Thoracic aorta (tissue), 2 donors: ENCODE measurements around the gene PRKCG. TPM values are rescaled to one million over a fixed set of nuclear protein-coding genes. Genes with fewer than 3 reads are reported as not detected.
"Not testable (repeated sequence)": the region's sequence is repeated elsewhere in the genome, so short reads cannot be mapped to it uniquely, and the experiment has no call there.

Experiments used
- ATAC-seq: fragments of 150-250 bp; one replicate; pipeline ENCODE4 v1.8.0; 2017; ENCODE audit warnings: low read depth; ENCODE audit not compliant: insufficient number of reproducible peaks, low FRiP score
- DNase-seq: peaks from one replicate; pipeline ENCODE4 v3.0.0-alpha.2; 2020; ENCODE audit warnings: low spot score
- H3K27ac ChIP-seq, 2 donors: fragments of 200-600 bp; sonication (generic); 1 replicate in 1 of 2; 2 replicates in 1 of 2; pipeline ENCODE4 v1.5.1; 2016; ENCODE audit warnings: mild to moderate bottlenecking in 2 of 2, moderate library complexity in 2 of 2
- H3K27me3 ChIP-seq: fragments of 200-600 bp; sonication (generic); replicated peaks from 2 replicates; pipeline ENCODE4 v1.6.0; 2016; ENCODE audit warnings: mild to moderate bottlenecking; ENCODE audit not compliant: insufficient read depth
- H3K36me3 ChIP-seq: fragments of 200-600 bp; sonication (generic); one replicate; pipeline ENCODE4 v1.5.1; 2016
- H3K4me1 ChIP-seq, 2 donors: fragments of 200-600 bp; sonication (generic); 1 replicate in 1 of 2; 2 replicates in 1 of 2; pipeline versions ENCODE4 v1.5.1 to v1.6.0; 2016; ENCODE audit warnings: low read depth in 2 of 2, mild to moderate bottlenecking in 1 of 2; ENCODE audit not compliant: control insufficient read depth in 1 of 2
- H3K4me3 ChIP-seq: fragments of 200-600 bp; sonication (generic); 2 replicates; pipeline ENCODE4 v1.5.1; 2016; ENCODE audit warnings: mild to moderate bottlenecking
- H3K9me3 ChIP-seq: fragments of 200-600 bp; sonication (generic); 2 replicates; pipeline ENCODE4 v1.5.1; 2016
- total RNA-seq, 2 donors: library from RNA; depleted of rRNA; stranded (reverse); fragments of >200 nt; gene quantifications; one replicate each; pipeline versions ENCODE4 v1.1.0 to v1.2.3, GENCODE V29; 2016
- TF ChIP-seq, protein P1 (sequence below): fragments of 200-600 bp; sonication (generic); IDR thresholded peaks from one replicate; pipeline ENCODE4 v1.5.1; 2019; ENCODE audit warnings: antibody characterized with exemption

PRKCG gene
- total RNA-seq, 2 donors from 2014 or later = not detected

DNA sequence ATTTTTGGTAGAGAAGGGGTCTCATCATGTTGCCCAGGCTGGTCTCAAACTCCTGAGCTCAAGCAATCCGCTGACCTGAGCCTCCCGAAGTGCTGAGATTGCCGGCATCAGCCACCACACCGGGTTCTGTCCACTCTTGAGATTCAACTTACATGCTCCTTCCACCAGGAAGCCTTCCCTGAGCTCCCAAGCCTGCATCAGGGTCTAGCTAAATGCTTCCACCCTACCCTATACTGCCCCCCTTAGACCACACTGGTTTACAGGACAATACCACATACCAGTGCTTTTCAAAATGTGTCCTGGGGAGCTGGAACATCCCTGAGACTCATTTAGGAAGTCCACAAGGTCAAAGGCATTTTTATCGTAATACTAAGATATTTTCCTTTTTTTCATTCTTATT is 65.6 kb downstream of the PRKCG start:
- Histone ChIP-seq H3K4me1 (no peaks in the 10 kb centered on the region), H3K36me3 (no peaks in the 10 kb centered on the region), H3K27ac (no peak overlapping the region), H3K9me3 (no peaks in the 10 kb centered on the region), H3K27me3 (no peaks in the 10 kb centered on the region), H3K4me3 (no peak overlapping the region)
- ATAC-seq (no peak), DNase-seq (no peak)
- TF ChIP-seq, protein P1, sequence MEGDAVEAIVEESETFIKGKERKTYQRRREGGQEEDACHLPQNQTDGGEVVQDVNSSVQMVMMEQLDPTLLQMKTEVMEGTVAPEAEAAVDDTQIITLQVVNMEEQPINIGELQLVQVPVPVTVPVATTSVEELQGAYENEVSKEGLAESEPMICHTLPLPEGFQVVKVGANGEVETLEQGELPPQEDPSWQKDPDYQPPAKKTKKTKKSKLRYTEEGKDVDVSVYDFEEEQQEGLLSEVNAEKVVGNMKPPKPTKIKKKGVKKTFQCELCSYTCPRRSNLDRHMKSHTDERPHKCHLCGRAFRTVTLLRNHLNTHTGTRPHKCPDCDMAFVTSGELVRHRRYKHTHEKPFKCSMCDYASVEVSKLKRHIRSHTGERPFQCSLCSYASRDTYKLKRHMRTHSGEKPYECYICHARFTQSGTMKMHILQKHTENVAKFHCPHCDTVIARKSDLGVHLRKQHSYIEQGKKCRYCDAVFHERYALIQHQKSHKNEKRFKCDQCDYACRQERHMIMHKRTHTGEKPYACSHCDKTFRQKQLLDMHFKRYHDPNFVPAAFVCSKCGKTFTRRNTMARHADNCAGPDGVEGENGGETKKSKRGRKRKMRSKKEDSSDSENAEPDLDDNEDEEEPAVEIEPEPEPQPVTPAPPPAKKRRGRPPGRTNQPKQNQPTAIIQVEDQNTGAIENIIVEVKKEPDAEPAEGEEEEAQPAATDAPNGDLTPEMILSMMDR = no peak

DNA sequence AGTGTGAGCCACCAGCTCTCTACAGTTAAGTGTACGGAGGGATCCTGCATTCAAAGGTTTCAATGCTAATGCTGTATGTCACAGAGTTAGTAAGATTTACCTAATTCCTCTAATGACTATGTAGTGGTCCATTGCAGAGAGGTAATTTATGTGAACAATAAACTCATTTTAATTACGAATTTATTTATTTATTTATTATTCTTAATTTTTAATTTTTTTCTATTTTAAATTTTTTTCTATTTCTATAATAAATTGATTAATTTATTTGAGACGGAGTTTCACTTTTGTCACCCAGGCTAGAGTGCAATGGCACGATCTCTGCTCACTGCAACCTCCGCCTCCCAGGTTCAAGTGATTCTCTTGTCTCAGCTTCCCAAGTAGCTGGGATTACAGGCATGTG is 66.6 kb downstream of the PRKCG start:
- H3K4me1 ChIP-seq, ATAC-seq, H3K27me3 ChIP-seq, DNase-seq, H3K36me3 ChIP-seq, H3K4me3 ChIP-seq, H3K9me3 ChIP-seq, H3K27ac ChIP-seq: not testable (repeated sequence)

DNA sequence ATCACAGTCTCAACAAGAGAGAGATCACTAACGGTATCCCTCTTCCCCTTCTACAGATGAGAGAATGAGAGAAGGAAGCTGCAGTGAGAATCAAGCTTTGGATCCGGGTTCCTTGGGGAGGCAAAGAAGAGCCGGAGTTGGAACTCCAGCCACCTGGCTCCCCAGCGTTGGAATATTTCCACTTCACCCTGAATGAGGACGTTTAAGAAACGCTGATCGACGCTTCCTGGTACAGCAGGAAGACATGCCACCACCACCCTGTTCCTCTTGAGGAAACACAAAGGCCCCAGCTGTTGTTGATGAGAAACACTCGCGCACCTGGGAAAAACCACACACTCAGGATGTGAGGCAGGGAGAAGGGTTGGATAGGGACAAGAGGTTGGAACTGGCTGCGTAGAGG is 69.4 kb downstream of the PRKCG start:
- TF ChIP-seq, protein P1 = no peak
- no peaks in the 10 kb centered on the region for H3K27me3 ChIP-seq
- no peak for ATAC-seq

DNA sequence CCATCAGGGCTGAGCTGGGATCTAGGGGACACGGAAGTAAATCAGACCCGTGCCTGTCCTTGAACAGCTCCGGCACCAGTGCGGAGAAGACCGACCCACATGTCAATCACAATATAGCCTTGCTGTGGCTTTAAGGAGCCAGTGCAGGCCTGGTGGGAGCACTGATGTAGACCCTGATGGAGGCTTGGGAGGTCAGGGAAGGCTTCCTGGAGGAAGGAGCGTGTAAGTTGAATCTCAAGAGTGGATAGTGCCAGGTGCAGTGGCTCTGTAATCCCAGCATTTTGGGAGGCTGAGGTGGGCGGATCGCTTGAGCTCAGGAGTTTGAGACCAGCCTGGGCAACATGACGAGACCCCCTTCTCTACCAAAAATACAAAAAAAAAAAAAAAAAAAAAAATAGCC is 70.0 kb downstream of the PRKCG start:
- no peak for ATAC-seq
- TF ChIP-seq, protein P1 = no peak
- H3K27ac ChIP-seq = no peak overlapping the region
- no peak for DNase-seq
- no peaks in the 10 kb centered on the region for H3K27me3 ChIP-seq
- no peaks in the 10 kb centered on the region for H3K4me1 ChIP-seq
- H3K36me3 ChIP-seq = no peaks in the 10 kb centered on the region
- H3K9me3 ChIP-seq = no peaks in the 10 kb centered on the region
- no peak overlapping the region for H3K4me3 ChIP-seq

More for the DNA sequence above, 69.4 kb downstream of the PRKCG start:
- H3K4me1 ChIP-seq = no peaks in the 10 kb centered on the region
- H3K36me3 ChIP-seq = no peaks in the 10 kb centered on the region
- H3K27ac ChIP-seq = no peak overlapping the region
- DNase-seq = no peak
- no peak overlapping the region for H3K4me3 ChIP-seq
- no peaks in the 10 kb centered on the region for H3K9me3 ChIP-seq

DNA sequence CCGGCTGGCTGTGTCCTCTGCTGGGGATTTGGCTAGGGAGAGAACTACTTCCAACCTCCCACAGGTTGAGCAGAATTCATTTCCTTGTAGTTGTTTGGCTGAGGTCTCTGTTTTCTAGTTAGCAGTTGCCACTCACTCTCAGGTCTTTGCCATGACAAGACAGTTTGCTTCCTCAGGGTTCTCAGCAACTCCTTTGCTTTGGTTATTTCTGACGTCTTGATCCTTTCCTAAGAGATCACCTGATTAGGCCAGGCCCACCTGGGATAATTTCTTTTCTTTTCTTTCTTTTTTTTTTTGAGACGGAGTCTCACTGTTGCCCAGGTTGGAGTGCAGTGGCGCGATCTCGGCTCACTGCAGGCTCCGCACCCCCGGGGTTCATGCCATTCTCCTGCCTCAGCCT is 71.4 kb downstream of the PRKCG start:
- Histone ChIP-seq H3K9me3 (no peaks in the 10 kb centered on the region), H3K27me3 (no peaks in the 10 kb centered on the region), H3K27ac (no peak overlapping the region), H3K36me3 (no peaks in the 10 kb centered on the region), H3K4me3 (no peak overlapping the region), H3K4me1 (no peaks in the 10 kb centered on the region)
- TF ChIP-seq, protein P1 = no peak
- ATAC-seq (no peak), DNase-seq (no peak)

Other genes with a start within 250 kb of the PRKCG start
- 1 to 10 TPM; 1.4 to 3.1 TPM for gene NLRP12, start 57.9 kb upstream of the PRKCG start, total RNA-seq
- gene MYADM, start 14.3 kb upstream of the PRKCG start, total RNA-seq = 100 to 1,000 TPM; 151 to 300 TPM
- not detected for gene CACNG7, start 27.1 kb downstream of the PRKCG start, total RNA-seq
- not detected for gene CACNG8, start 80.7 kb downstream of the PRKCG start, total RNA-seq
- not detected for gene CACNG6, start 109.4 kb downstream of the PRKCG start, total RNA-seq
- gene VSTM1, start 181.7 kb downstream of the PRKCG start, total RNA-seq = not detected
- gene TARM1, start 199.2 kb downstream of the PRKCG start, total RNA-seq = not detected
- gene OSCAR, start 218.6 kb downstream of the PRKCG start, total RNA-seq = 1 to 10 TPM; 4.6 to 8.0 TPM
- 10 to 100 TPM; 13.0 to 16.6 TPM for gene NDUFA3, start 220.7 kb downstream of the PRKCG start, total RNA-seq
- 1 to 10 TPM; 8.7 to 8.8 TPM for gene TFPT, start 233.5 kb downstream of the PRKCG start, total RNA-seq
- gene PRPF31, start 233.6 kb downstream of the PRKCG start, total RNA-seq = 10 to 100 TPM; 48.2 to 54.3 TPM